GM10248 (cell line): ENCODE results near the gene NR4A1.

Experiments used
- CTCF ChIA-PET: fragments of 300-600 bp; sonication (Branson Sonifier 250); formaldehyde crosslinking; extraction: SDS; loops from one replicate; lab custom pipeline; 2021; ENCODE audit warnings: antibody characterized with exemption; lab: Yijun Ruan, JAX
- POLR2A ChIA-PET: fragments of 350-650 bp; sonication (Branson Sonifier 250); formaldehyde crosslinking; extraction: SDS; loops from one replicate; lab custom pipeline; 2020; ENCODE audit warnings: antibody characterized with exemption; lab: Yijun Ruan, JAX
- DNase-seq: peaks from one replicate; pipeline ENCODE4 v3.0.0; 2012; ENCODE audit errors: extremely low spot score
- TF ChIP-seq, protein P1 (sequence below): IDR thresholded peaks from 2 replicates; pipeline ENCODE4 v1.5.1; 2012; ENCODE audit warnings: mild to moderate bottlenecking, low read depth; ENCODE audit errors: extremely low read depth, missing control alignments, control extremely low read depth

Gene NR4A1

DNA sequence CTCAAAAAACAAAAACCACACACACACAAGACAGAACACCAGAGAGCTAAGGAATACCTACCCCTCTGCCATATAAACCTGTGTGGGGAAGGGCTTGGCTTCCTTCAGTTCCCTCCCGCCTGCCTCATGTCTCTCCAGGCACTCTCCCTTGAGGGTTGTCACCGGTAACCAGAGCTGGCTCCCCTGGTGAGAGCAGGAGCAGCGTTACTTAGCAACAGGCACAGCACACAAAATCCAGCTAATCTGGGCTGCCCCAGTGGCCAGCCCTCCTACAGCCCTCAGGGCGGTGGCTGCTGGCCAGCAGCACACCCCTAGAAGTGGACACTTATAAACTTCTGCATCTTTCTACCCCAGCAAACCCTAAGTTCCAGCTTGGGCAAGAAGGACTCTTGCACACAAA, 21.6 kb upstream of the NR4A1 start:
- TF ChIP-seq, protein P1, sequence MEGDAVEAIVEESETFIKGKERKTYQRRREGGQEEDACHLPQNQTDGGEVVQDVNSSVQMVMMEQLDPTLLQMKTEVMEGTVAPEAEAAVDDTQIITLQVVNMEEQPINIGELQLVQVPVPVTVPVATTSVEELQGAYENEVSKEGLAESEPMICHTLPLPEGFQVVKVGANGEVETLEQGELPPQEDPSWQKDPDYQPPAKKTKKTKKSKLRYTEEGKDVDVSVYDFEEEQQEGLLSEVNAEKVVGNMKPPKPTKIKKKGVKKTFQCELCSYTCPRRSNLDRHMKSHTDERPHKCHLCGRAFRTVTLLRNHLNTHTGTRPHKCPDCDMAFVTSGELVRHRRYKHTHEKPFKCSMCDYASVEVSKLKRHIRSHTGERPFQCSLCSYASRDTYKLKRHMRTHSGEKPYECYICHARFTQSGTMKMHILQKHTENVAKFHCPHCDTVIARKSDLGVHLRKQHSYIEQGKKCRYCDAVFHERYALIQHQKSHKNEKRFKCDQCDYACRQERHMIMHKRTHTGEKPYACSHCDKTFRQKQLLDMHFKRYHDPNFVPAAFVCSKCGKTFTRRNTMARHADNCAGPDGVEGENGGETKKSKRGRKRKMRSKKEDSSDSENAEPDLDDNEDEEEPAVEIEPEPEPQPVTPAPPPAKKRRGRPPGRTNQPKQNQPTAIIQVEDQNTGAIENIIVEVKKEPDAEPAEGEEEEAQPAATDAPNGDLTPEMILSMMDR, result no peak
- POLR2A ChIA-PET, result interaction anchor here (0.5 to 1.3 kb wide), 2 partner anchors 21 to 64 kb away, joined by 3 read pairs; partner anchors contain the start of gene NR4A1
- no peak for DNase-seq
- CTCF ChIA-PET, result interaction anchor here (1.8 to 33.0 kb wide), 9 partner anchors 6 to 105 kb away, joined by 5 to 1220 read pairs (median 108); partner anchors contain the start of genes ATG101, NR4A1, SMIM41 and TAMALIN

DNA sequence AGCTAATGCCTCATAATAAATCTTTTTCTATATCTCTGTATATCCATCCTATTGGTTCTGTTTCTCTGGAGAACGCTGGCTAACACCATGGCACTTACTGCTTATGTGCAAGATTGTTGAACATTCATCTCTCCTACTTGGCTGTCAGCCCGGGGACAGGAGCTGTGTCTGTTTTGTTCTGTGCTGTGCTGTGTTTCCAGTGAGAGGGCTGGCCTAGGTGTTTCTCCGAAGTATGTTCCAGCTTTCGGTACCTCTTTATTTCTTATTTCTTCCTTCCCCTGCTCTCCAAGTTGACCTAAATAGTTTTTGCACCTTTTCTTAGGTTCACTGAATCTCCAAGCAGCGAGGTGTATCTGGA, 18.8 kb upstream of the NR4A1 start:
- DNase-seq, result no peak
- TF ChIP-seq, protein P1, result no peak
- ChIA-PET POLR2A (interaction anchor here (0.9 to 3.9 kb wide), 4 partner anchors 14 to 38 kb away, joined by 3 to 22 read pairs (median 6); partner anchors contain the start of genes ATG101 and NR4A1), CTCF (interaction anchor here (0.8 to 33.0 kb wide), 11 partner anchors 9 to 1022 kb away, joined by 3 to 1220 read pairs (median 9); partner anchors contain the start of genes ATG101, NR4A1, SMIM41 and TAMALIN)

DNA sequence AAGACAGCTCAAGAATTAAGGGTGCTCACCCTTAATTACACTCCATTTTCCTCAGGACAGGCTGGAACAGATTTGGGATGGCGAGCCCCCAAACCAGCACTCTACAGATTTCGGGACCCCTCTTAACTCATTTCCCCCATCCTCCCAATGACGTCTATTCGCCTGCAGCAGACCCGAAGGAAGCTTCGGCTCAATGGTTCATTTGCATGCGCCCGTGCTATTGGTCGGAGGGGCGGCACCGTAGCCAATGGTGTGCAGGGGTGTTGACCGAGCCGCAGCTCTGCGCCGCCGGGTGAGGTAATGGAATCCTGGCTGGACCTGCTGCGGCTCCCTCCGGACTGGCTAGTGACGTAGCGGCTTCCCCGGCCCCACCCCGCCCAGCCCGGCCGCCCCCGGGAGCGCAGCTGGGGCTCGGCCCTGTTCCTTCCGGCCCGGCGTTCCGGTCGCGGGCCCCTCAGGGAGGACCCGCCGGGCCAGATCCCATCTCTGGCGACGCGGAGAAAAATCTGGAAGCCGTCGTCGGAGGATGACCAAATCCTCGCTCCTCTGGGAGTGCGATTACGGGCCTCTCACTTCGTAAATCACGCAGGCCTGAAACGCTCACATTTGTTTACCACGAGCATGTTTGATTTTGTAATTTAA, 18.3 kb upstream of the NR4A1 start:
- ChIA-PET POLR2A (interaction anchor here (0.7 to 3.9 kb wide), 6 partner anchors 9 to 950 kb away, joined by 3 to 22 read pairs (median 4); partner anchors contain the start of genes ATG101, CSRNP2 and NR4A1), CTCF (interaction anchor here (0.8 to 33.0 kb wide), 11 partner anchors 8 to 1021 kb away, joined by 3 to 1220 read pairs (median 9); partner anchors contain the start of genes ATG101, NR4A1, SMIM41 and TAMALIN)
- TF ChIP-seq, protein P1, result no peak
- DNase-seq, result peak; percentile 95

DNA sequence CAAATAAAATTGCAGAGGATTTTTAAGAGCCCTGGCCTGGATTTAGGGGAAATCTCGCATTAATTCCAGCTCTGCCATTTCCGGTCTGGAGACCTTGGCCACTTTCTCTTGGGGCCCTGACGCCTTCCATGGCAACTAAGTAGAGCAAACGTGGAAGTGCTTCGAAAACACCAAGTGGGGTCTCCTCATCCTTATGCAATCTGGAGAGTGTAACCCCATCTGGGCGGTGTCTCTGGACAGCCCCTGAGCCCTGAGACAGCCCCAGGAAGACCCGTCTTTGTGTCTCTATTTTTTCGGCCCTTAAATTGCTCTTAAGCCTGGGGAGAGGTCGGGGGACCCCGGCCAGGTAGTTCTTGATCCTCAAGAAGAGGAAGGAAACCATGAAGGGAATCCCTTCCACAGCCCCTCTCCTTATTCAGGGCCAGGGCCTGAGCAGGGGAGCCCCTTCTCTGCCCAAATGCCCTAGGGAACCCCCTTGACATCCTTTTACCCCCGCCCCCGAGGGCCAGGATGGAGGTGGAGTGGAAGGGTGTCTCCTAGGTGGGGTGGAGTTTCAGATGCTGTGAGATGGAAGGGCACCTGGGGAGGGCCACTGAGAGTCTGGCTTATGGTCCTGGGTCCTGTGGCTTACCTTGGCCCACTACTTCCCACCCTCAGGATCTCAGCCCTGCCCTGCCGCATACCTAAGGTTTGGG, 17.6 kb upstream of the NR4A1 start:
- ChIA-PET CTCF (interaction anchor here (1.1 to 33.0 kb wide), 9 partner anchors 7 to 110 kb away, joined by 3 to 1220 read pairs (median 10); partner anchors contain the start of genes ATG101, NR4A1, SMIM41 and TAMALIN), POLR2A (interaction anchor here (0.7 to 3.9 kb wide), 6 partner anchors 10 to 950 kb away, joined by 3 to 22 read pairs (median 4); partner anchors contain the start of genes ATG101, CSRNP2 and NR4A1)
- no peak for DNase-seq
- TF ChIP-seq, protein P1, result no peak

DNA sequence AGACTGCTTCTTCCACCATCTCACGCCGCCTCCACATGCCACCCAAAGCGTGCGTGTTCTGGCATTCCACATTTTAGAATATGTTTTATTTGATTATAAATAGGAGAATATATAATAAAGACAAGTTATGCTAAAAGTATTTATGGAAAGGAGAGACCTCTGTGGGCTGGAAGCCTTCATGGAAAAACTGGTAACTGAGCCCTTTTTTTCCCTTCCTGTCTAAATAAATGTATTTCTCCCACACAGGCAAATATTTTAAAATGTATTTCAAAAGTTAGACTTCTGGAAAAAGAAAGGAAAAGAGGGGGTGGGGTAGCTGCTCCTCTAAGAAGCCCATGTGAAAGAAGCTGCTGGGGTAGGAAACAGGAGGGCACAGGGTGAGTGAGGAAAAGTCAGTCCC, 16.1 kb upstream of the NR4A1 start:
- TF ChIP-seq, protein P1, result no peak
- ChIA-PET CTCF (interaction anchor here (13.7 to 33.0 kb wide), 3 partner anchors 12 to 89 kb away, joined by 172 to 1220 read pairs (median 186); partner anchors contain the start of genes ATG101, NR4A1 and SMIM41), POLR2A (interaction anchor here (1.5 kb wide), 1 partner anchor 15 kb away, joined by 6 read pairs; the partner anchor contains the start of gene NR4A1)
- no peak for DNase-seq

DNA sequence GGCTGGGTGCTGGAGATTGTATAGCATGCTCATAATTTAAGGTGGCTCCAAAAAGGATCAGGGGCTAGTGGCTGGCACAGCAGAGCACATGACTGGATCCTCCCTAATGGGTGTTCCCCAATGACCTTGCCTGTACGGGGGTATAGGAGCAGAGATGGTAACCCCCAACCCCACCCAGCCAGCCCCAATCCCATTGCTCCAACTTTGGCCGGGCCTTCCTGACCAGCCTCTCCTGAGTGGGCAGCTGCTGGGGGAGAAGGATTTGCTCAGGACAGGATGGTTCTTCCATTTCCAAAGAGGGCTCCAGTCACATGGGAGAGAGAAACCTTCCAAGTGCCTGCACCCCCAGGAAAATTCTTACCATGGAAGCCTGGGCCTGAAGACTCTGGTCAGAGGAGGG, 15.3 kb upstream of the NR4A1 start:
- ChIA-PET POLR2A (interaction anchor here (1.5 kb wide), 1 partner anchor 15 kb away, joined by 6 read pairs; the partner anchor contains the start of gene NR4A1), CTCF (interaction anchor here (1.2 to 33.0 kb wide), 4 partner anchors 10 to 86 kb away, joined by 3 to 1220 read pairs (median 88); partner anchors contain the start of genes ATG101, NR4A1 and SMIM41)
- TF ChIP-seq, protein P1, result no peak
- no peak for DNase-seq
